HG03520 (cell line): Measurements from ENCODE around the gene SPIC.

Experiments
- ATAC-seq: cut with Tn5 transposase; IDR thresholded peaks from one replicate; pipeline ENCODE4 v1.9.1; 2021; ENCODE audit warnings: mild to moderate bottlenecking, moderate library complexity; ENCODE audit not compliant: unreplicated experiment

Gene SPIC

GRCh38 chr12:101527682-101528081, 52.5 kb downstream of the SPIC start:
- ATAC-seq = no peak

- ATAC-seq = no peak
These were observed 61.0 kb downstream of the SPIC start for GRCh38 chr12:101536069-101536674.
